H54 (cell line): ENCODE measurements around the gene ERC2.

Experiments used
- DNase-seq: peaks from one replicate; pipeline ENCODE4 v3.0.0; 2011; ENCODE audit warnings: low spot score, mixed read lengths; ENCODE audit not compliant: insufficient read length
- FAIRE-seq: peaks from 3 replicates; lab custom pipeline; 2011; peaks lifted over from hg19 to GRCh38; lab: Jason Lieb, UNC
- POLR2A ChIP-seq: IDR thresholded peaks from 2 replicates; pipeline ENCODE4 v1.6.1; 2011; ENCODE audit warnings: low read depth, mild to moderate bottlenecking, low read length

The ERC2 gene

DNA sequence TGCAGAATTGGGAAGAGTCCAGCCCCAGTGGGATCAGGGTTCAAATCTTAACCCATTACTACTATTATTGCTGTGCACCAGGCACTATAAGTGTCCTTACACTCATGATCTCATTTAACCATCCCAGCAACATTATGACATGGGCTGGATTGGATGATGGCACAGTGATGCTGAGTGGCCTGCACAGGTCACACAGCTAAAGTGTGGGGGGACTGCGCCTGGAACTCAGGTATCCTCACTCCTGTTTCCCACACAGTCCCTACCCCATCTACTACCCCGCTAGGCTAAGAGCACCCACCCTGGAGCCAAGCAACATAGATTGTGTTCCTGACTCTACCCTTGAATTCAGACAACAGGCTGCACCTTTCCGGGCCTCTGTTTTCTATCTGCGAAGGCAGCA is 997.2 kb downstream of the ERC2 start:
- DNase-seq (no peak), FAIRE-seq (no peak)
- TF ChIP-seq POLR2A: no peak

- no peak for TF ChIP-seq POLR2A
- DNase-seq (no peak), FAIRE-seq (no peak)
These were observed 998.2 kb downstream of the ERC2 start for GRCh38 chr3:55469957-55470526.

DNA sequence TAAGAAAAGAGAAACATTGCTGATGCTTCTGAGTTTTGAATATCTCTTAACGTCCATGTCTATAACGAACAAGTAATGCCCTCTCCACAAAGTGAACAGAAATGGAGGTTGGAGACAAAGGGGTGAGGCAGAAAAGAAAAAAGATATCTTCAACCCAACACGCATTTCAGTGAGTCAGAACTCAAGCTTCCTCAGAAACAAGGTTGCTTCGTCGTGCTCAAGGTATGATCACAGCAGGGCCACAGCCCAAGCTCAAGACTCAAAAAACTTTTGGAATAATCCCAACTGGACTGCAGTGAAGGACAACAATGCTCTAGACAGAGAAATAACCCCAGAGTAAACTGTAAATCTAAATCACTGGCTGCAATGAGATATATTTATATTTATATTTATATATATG is 1000.0 kb downstream of the ERC2 start:
- TF ChIP-seq POLR2A: no peak
- FAIRE-seq: no peak
- DNase-seq: no peak

GRCh38 chr3:55467099-55467498 is 1001.2 kb downstream of the ERC2 start:
- no peak for DNase-seq
- TF ChIP-seq POLR2A: no peak
- no peak for FAIRE-seq

GRCh38 chr3:55466526-55466925 is 1001.7 kb downstream of the ERC2 start:
- TF ChIP-seq POLR2A: no peak
- no peak for FAIRE-seq

GRCh38 chr3:55461896-55462295 is 1006.4 kb downstream of the ERC2 start:
- no peak for TF ChIP-seq POLR2A
- DNase-seq: no peak
- no peak for FAIRE-seq

More at GRCh38 chr3:55466526-55466925, 1001.7 kb downstream of the ERC2 start:
- DNase-seq: no peak

DNA sequence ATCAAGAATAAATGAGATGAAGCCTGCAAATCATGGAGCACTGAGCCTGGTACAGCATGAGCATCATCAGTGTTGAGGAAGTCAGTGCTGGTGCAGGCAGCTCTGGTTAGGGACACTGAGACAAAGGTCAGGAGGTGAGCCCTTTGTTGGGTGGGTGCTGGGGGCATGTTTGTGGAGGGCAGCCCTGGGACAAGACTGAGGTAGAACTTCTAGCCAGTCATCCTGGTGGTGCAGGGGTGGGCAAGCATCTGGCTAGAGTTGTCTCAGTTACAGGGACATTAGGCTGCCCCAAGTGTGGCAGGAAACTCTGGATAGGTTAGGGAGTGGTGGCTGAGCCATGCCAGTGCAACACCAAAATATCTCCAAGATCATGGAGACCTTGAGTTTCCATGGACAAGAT is 1008.4 kb downstream of the ERC2 start:
- DNase-seq: no peak
- no peak for TF ChIP-seq POLR2A
- FAIRE-seq: no peak
